ENCODE measurements around the gene C2orf68. TPM values are rescaled to one million over a fixed set of nuclear protein-coding genes. Genes with fewer than 3 reads are reported as not detected.

Gene C2orf68
- total RNA-seq, 4 donors from 2014 or later, result 9.1 to 25.7 (median 16.7) TPM

DNA sequence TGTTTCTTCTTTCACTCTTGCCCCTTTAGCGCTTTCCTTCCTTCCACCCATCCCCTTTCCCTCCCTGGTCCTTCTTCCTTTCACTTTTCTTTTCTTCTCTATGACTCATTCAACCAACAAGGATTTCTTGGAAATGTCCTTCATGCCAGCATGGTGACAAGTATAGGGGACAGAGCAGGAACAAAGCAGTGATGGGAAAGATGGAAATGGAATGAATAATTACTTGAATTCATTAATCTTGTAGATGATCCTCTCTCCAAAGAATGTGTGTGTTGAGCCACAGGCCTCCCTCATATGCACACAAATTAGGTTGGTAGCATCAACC, 26.1 kb downstream of the C2orf68 start:
- H3K4me1 ChIP-seq, result peaks cover 67 to 76% (median 75%) of the 10 kb centered on the region in 4 donors
- intact Hi-C loops (cut with DNase I), result no loop called here

DNA sequence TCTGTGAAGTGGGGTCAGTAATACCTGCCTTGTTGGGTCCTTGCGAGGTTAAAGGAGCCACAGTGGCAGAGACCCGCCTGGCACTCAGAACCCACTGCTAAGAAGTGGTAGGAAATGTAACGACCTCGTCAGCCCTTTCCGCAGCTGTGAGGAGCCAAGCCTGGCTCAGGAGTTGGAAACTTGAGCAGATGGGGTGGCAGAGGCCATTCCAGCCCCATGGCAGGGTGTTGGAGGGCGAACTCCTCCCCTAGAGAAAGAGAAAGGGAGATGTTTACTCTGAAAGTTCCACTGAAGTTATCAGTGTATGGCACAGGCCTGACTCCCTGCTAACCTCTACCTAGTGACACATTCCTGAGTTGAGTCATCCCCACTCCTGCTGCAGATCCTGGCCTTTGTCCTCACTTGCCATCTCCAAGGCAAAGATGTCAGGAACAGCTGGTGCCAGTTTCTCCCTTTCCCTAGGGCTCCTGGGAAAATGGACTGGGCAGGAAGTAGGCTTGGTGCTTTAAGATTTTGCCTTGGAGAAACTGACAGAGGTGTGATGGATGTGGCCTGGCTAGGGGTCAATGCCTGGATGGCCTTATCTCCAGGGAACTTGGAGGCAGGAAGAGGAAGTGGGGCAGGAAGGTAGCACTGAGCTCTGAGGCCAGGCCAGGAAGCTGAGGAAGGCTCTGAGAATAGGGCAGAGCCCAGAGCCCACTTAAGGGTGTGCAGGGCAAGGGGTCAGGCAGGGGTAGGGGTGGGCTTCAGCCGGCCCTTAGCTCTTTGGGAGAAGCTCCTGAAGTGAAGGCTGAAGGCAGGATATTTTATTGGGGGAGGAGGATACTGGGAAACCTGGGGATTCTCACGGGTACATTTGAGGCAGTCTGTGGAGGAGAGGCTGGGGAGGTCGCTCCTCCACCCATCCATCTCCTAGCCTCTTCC, 26.7 kb downstream of the C2orf68 start:
- intact Hi-C loops (cut with DNase I), result no loop called here
- peak overlapping the region; percentile 82 to 91 (median 86) for H3K27ac ChIP-seq (replicated peaks in 1 of 4)
- H3K36me3 ChIP-seq, result no peaks in the 10 kb centered on the region
- TF ChIP-seq EP300 (IDR thresholded peaks at IDR 0.05) (no peak), POLR2AphosphoS5 (IDR thresholded peaks at IDR 0.05) (peak; percentile 65 to 71)
- H3K27me3 ChIP-seq, result no peaks in the 10 kb centered on the region
- WGBS, result 33% methylated on average over 7 of the region's 9 CpGs
- H3K4me3 ChIP-seq, result peak overlapping the region; percentile 60 to 76 (median 72)
- no peak for DNase-seq (ENCODE audit: extremely low spot score)
- H3K4me1 ChIP-seq, result peaks cover 63 to 74% (median 71%) of the 10 kb centered on the region in 4 donors
- H3K9me3 ChIP-seq, result no peaks in the 10 kb centered on the region

More for the DNA sequence above, 26.1 kb downstream of the C2orf68 start:
- Histone ChIP-seq H3K27ac (replicated peaks in 1 of 4) (peak overlapping the region; percentile 82 to 91 (median 86)), H3K9me3 (no peaks in the 10 kb centered on the region), H3K36me3 (no peaks in the 10 kb centered on the region), H3K27me3 (no peaks in the 10 kb centered on the region), H3K4me3 (peak overlapping the region; percentile 60 to 76 (median 72))
- DNase-seq (ENCODE audit: extremely low spot score), result no peak
- WGBS, result 53% methylated on average over 1 of the region's 1 CpG
- TF ChIP-seq POLR2AphosphoS5 (IDR thresholded peaks at IDR 0.05) (peak in 1 of 2 donors; percentile 38), EP300 (IDR thresholded peaks at IDR 0.05) (peak; percentile 10)
- TF ChIP-seq, protein P1, sequence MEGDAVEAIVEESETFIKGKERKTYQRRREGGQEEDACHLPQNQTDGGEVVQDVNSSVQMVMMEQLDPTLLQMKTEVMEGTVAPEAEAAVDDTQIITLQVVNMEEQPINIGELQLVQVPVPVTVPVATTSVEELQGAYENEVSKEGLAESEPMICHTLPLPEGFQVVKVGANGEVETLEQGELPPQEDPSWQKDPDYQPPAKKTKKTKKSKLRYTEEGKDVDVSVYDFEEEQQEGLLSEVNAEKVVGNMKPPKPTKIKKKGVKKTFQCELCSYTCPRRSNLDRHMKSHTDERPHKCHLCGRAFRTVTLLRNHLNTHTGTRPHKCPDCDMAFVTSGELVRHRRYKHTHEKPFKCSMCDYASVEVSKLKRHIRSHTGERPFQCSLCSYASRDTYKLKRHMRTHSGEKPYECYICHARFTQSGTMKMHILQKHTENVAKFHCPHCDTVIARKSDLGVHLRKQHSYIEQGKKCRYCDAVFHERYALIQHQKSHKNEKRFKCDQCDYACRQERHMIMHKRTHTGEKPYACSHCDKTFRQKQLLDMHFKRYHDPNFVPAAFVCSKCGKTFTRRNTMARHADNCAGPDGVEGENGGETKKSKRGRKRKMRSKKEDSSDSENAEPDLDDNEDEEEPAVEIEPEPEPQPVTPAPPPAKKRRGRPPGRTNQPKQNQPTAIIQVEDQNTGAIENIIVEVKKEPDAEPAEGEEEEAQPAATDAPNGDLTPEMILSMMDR (IDR thresholded peaks at IDR 0.05), result no peak

DNA sequence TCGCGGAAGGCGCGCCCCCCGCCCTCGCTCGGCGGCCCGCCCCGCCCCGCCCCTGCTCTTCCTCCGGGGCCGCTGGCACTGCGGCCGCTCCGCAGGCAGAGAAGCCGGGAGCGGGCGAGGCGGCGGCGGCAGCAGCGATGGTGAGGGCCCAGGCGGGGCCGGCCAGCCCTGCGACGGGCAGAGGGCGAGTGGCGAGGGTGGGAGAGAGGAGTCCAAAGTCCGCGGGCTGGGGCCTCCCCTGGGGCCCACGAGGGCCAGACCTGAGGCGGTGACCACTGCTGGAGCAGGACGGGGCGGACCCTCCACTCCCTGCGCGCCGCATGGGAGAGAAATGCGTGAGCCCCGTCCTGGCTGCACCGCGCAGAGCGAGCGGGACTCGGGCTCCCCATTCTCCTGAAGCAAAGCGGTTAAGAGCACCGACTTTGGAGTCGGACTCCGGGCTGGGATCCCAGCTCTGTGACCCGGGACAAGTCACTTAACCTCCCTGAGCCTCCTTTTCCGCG, 27.5 kb downstream of the C2orf68 start, which contains the start of gene VAMP5:
Gene VAMP5, plus strand, starts transcription at position 78 of the 503 bp plus-strand sequence. Its CDS starts 60 bp downstream, at position 138.
- Histone ChIP-seq H3K27ac (replicated peaks in 1 of 4) (peak within 1 kb of the TSS; percentile 82 to 91 (median 86)), H3K4me3 (peak within 1 kb of the TSS; percentile 60 to 76 (median 72)), H3K36me3 (no peaks in the 10 kb centered on the region), H3K4me1 (peaks cover 60 to 74% (median 71%) of the 10 kb centered on the region in 4 donors), H3K27me3 (no peaks in the 10 kb centered on the region), H3K9me3 (no peaks in the 10 kb centered on the region)
- intact Hi-C loops (cut with DNase I), result no loop called here
- DNase-seq (ENCODE audit: extremely low spot score), result no peak
- 3% methylated on average over 28 of the region's 52 CpGs for WGBS
- no peak for TF ChIP-seq EP300 (IDR thresholded peaks at IDR 0.05)
- TF ChIP-seq POLR2AphosphoS5 (IDR thresholded peaks at IDR 0.05), result peak in 1 of 2 donors; percentile 64

DNA sequence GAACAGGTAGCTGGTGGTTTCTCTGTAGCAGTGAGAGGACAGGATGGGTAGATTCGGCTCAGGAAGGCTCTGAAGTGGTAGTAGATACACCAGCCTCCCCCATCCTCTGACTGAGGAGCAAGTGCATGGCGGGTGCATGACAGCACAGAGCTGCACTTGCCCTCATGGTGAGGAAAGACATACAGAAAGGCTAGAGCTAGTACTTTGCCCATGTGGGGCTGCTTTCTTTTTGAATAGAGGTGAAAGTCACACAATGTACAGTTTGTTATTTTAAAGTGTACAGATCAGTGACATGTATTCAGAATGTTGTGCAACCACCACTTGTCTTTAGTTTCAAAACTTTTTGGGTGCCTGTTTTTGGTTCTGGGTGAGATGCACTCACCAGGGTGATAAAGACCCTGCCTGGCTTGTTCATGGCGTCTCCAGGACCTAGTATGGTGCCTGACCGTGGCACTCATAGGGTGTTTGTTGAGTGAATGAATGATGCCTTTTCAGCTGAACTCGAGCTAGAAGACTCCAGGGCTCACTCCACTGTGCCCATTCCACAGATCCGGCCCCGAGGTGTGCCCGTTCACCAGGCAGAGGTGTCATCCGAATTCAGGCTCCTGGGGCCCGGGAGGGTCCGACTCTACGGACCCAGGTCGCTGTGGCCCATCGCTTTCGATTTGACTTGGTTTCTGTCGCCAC, 28.1 kb downstream of the C2orf68 start:
- no peak for DNase-seq (ENCODE audit: extremely low spot score)
- TF ChIP-seq, protein P1 (IDR thresholded peaks at IDR 0.05), result no peak
- peak in 1 of 2 donors; percentile 21 for TF ChIP-seq POLR2AphosphoS5 (IDR thresholded peaks at IDR 0.05)
- H3K27ac ChIP-seq (replicated peaks in 1 of 4), result peak overlapping the region; percentile 82 to 91 (median 86)
- intact Hi-C loops (cut with DNase I), result no loop called here
- 72% methylated on average over 4 of the region's 16 CpGs for WGBS
- no peaks in the 10 kb centered on the region for H3K27me3 ChIP-seq
- peaks cover 57 to 74% (median 71%) of the 10 kb centered on the region in 4 donors for H3K4me1 ChIP-seq
- H3K4me3 ChIP-seq, result peak overlapping the region; percentile 60 to 76 (median 72)
- no peaks in the 10 kb centered on the region for H3K36me3 ChIP-seq
- H3K9me3 ChIP-seq, result no peaks in the 10 kb centered on the region

DNA sequence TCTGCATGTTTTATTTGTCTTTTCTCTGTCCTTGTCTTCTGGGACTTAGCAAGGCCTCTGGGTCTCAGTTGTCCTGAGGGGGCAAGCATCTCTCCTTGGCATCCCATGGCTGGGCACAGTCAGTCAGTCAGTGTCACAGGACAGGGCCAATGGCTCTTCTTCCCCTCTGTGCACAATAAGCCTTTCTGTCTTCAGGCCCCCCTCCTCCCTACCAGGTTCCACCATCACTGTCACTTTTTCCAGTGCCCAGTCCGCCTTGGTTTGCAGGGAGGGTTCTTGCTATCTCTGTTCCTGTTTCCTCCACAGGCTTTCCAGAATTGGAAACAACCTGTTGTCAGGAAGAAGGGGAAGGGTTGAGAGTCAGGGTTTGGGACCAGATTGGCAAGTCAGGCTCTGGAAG, 29.4 kb downstream of the C2orf68 start:
- Histone ChIP-seq H3K9me3 (no peaks in the 10 kb centered on the region), H3K4me1 (peaks cover 53 to 74% (median 71%) of the 10 kb centered on the region in 4 donors), H3K36me3 (no peaks in the 10 kb centered on the region), H3K27ac (replicated peaks in 1 of 4) (peak overlapping the region in 2 of 4 donors; percentile 7), H3K4me3 (no peak overlapping the region), H3K27me3 (no peaks in the 10 kb centered on the region)
- intact Hi-C loops (cut with DNase I), result no loop called here
- DNase-seq (ENCODE audit: extremely low spot score), result no peak
- 63% methylated on average over 1 of the region's 1 CpG for WGBS
- TF ChIP-seq POLR2A (IDR thresholded peaks at IDR 0.05; ENCODE audit: low read depth) (no peak), POLR2AphosphoS5 (IDR thresholded peaks at IDR 0.05) (no peak), EP300 (IDR thresholded peaks at IDR 0.05) (no peak)
- TF ChIP-seq, protein P1 (IDR thresholded peaks at IDR 0.05), result no peak
